ENCODE results near the gene NT5DC2. TPM values are rescaled to one million over a fixed set of nuclear protein-coding genes. Genes with fewer than 3 reads are reported as not detected.

The NT5DC2 gene
- polyA plus RNA-seq, 1 donor from 2014 or later = 1.4 TPM

GRCh38 chr3:52547143-52547542 is 13.5 kb upstream of the NT5DC2 start:
- Mint-ChIP-seq H3K4me1 (no peaks in the 10 kb centered on the region), H3K36me3 (no peaks in the 10 kb centered on the region), H3K27ac (no peak overlapping the region), H3K27me3 (no peaks in the 10 kb centered on the region), H3K4me3 (no peak overlapping the region), H3K9me3 (no peaks in the 10 kb centered on the region)

GRCh38 chr3:52546111-52546901 is 12.6 kb upstream of the NT5DC2 start:
- no peaks in the 10 kb centered on the region for H3K36me3 Mint-ChIP-seq
- H3K4me1 Mint-ChIP-seq = no peaks in the 10 kb centered on the region
- H3K27me3 Mint-ChIP-seq = no peaks in the 10 kb centered on the region
- no peak overlapping the region for H3K27ac Mint-ChIP-seq
- no peak overlapping the region for H3K4me3 Mint-ChIP-seq
- no peaks in the 10 kb centered on the region for H3K9me3 Mint-ChIP-seq

- Mint-ChIP-seq H3K9me3 (no peaks in the 10 kb centered on the region), H3K4me1 (no peaks in the 10 kb centered on the region)
These were observed 11.3 kb upstream of the NT5DC2 start for GRCh38 chr3:52544937-52545336.

GRCh38 chr3:52541050-52541449 is 7.4 kb upstream of the NT5DC2 start:
- H3K27ac Mint-ChIP-seq = peak overlapping the region in 1 of 3 donors; percentile 19
- no peaks in the 10 kb centered on the region for H3K9me3 Mint-ChIP-seq
- H3K4me3 Mint-ChIP-seq = peak overlapping the region in 1 of 4 donors; percentile 39
- peaks cover 1% of the 10 kb centered on the region for H3K36me3 Mint-ChIP-seq
- no peaks in the 10 kb centered on the region for H3K27me3 Mint-ChIP-seq
- H3K4me1 Mint-ChIP-seq = peaks cover 22 to 23% (median 22%) of the 10 kb centered on the region in 3 donors

More at GRCh38 chr3:52544937-52545336, 11.3 kb upstream of the NT5DC2 start:
- no peaks in the 10 kb centered on the region for H3K27me3 Mint-ChIP-seq
- H3K36me3 Mint-ChIP-seq = no peaks in the 10 kb centered on the region
- no peak overlapping the region for H3K27ac Mint-ChIP-seq
- H3K4me3 Mint-ChIP-seq = no peak overlapping the region

- H3K4me1 Mint-ChIP-seq = peaks cover 25 to 32% (median 28%) of the 10 kb centered on the region in 3 donors
- H3K9me3 Mint-ChIP-seq = no peaks in the 10 kb centered on the region
- H3K27me3 Mint-ChIP-seq = no peaks in the 10 kb centered on the region
- peaks cover 1% of the 10 kb centered on the region for H3K36me3 Mint-ChIP-seq
- H3K27ac Mint-ChIP-seq = peak overlapping the region; percentile 4 to 86 (median 70)
- peak overlapping the region in 3 of 4 donors; percentile 30 to 60 (median 43) for H3K4me3 Mint-ChIP-seq
These were observed 5.5 kb upstream of the NT5DC2 start for GRCh38 chr3:52539010-52539653.

GRCh38 chr3:52537726-52538421 is 4.2 kb upstream of the NT5DC2 start:
- Mint-ChIP-seq H3K4me1 (peaks cover 25 to 32% (median 28%) of the 10 kb centered on the region in 3 donors), H3K27ac (peak overlapping the region; percentile 39 to 100 (median 97)), H3K9me3 (no peaks in the 10 kb centered on the region), H3K27me3 (no peaks in the 10 kb centered on the region), H3K4me3 (peak overlapping the region; percentile 98 to 100 (median 99)), H3K36me3 (peaks cover 1% of the 10 kb centered on the region)

GRCh38 chr3:52537165-52537620 is 3.5 kb upstream of the NT5DC2 start:
- H3K27ac Mint-ChIP-seq = peak overlapping the region; percentile 97 to 100 (median 98)
- H3K4me1 Mint-ChIP-seq = peaks cover 30 to 37% (median 32%) of the 10 kb centered on the region in 3 donors
- peaks cover 1% of the 10 kb centered on the region for H3K36me3 Mint-ChIP-seq
- no peaks in the 10 kb centered on the region for H3K9me3 Mint-ChIP-seq
- H3K4me3 Mint-ChIP-seq = peak overlapping the region; percentile 98 to 100 (median 99)
- no peaks in the 10 kb centered on the region for H3K27me3 Mint-ChIP-seq

GRCh38 chr3:52536369-52537164 is 2.9 kb upstream of the NT5DC2 start, which contains the start of gene UQCC5:
Gene UQCC5 (plus strand): TSS chr3:52536605. CDS start chr3:52536756, 151 bp downstream.
- Mint-ChIP-seq H3K27ac (peak within 1 kb of the TSS; percentile 97 to 100 (median 98)), H3K9me3 (no peaks in the 10 kb centered on the region), H3K36me3 (peaks cover 1% of the 10 kb centered on the region), H3K4me3 (peak within 1 kb of the TSS; percentile 98 to 100 (median 99)), H3K27me3 (no peaks in the 10 kb centered on the region), H3K4me1 (peaks cover 31 to 37% (median 33%) of the 10 kb centered on the region in 3 donors)

GRCh38 chr3:52536112-52536368 is 2.4 kb upstream of the NT5DC2 start:
- Mint-ChIP-seq H3K4me1 (peaks cover 31 to 37% (median 33%) of the 10 kb centered on the region in 3 donors), H3K27ac (peak overlapping the region; percentile 97 to 100 (median 98)), H3K4me3 (peak overlapping the region; percentile 98 to 100 (median 99)), H3K9me3 (no peaks in the 10 kb centered on the region), H3K27me3 (no peaks in the 10 kb centered on the region), H3K36me3 (peaks cover 1% of the 10 kb centered on the region)

- Mint-ChIP-seq H3K4me1 (peaks cover 31 to 37% (median 33%) of the 10 kb centered on the region in 3 donors), H3K27ac (peak overlapping the region; percentile 97 to 100 (median 98)), H3K36me3 (peaks cover 1% of the 10 kb centered on the region), H3K4me3 (peak overlapping the region; percentile 98 to 100 (median 99)), H3K9me3 (no peaks in the 10 kb centered on the region), H3K27me3 (no peaks in the 10 kb centered on the region)
These were observed 1.9 kb upstream of the NT5DC2 start for GRCh38 chr3:52535411-52536111.

- H3K4me1 Mint-ChIP-seq = peaks cover 31 to 37% (median 33%) of the 10 kb centered on the region in 3 donors
- H3K9me3 Mint-ChIP-seq = no peaks in the 10 kb centered on the region
- peak overlapping the region; percentile 72 to 98 (median 86) for H3K4me3 Mint-ChIP-seq
- peaks cover 1% of the 10 kb centered on the region for H3K36me3 Mint-ChIP-seq
- no peaks in the 10 kb centered on the region for H3K27me3 Mint-ChIP-seq
- H3K27ac Mint-ChIP-seq = peak overlapping the region; percentile 85 to 97 (median 91)
These were observed 875 bp upstream of the NT5DC2 start for GRCh38 chr3:52534281-52535183.

- Mint-ChIP-seq H3K27ac (peak overlapping the region in 2 of 3 donors; percentile 43 to 92), H3K9me3 (no peaks in the 10 kb centered on the region), H3K4me1 (peaks cover 22 to 29% (median 23%) of the 10 kb centered on the region in 3 donors)
These were observed 627 bp downstream of the NT5DC2 start for GRCh38 chr3:52532838-52533622.

More at GRCh38 chr3:52532838-52533622, 627 bp downstream of the NT5DC2 start:
- no peaks in the 10 kb centered on the region for H3K27me3 Mint-ChIP-seq
- peak overlapping the region; percentile 74 to 92 (median 84) for H3K4me3 Mint-ChIP-seq
- peaks cover 1% of the 10 kb centered on the region for H3K36me3 Mint-ChIP-seq
